B cell (primary cell): Measurements from ENCODE around the gene TSHZ3. TPM values are rescaled to one million over a fixed set of nuclear protein-coding genes. Genes with fewer than 3 reads are reported as not detected.

ENCODE experiments used
- ATAC-seq: fragments of 200-7000 bp; cut with Tn5 transposase; one replicate; pipeline ENCODE4 v1.10.0; 2021; ENCODE audit warnings: low read depth, mild to moderate bottlenecking, moderate number of reproducible peaks, moderate library complexity
- CTCF ChIA-PET: fragments of 350-600 bp; sonication (Branson Sonifier 250); formaldehyde crosslinking; loops from one replicate; lab custom pipeline; 2021; ENCODE audit warnings: antibody characterized with exemption, inconsistent platforms; lab: Charles Lee
- POLR2A ChIA-PET: fragments of 350-600 bp; sonication (Branson Sonifier 250); formaldehyde crosslinking; loops from one replicate; lab custom pipeline; 2021; ENCODE audit warnings: antibody characterized with exemption; lab: Charles Lee
- DNase-seq: peaks from one replicate; pipeline ENCODE4 v3.0.0; 2013
- H2AFZ ChIP-seq: 2 replicates; pipeline ENCODE4 v1.6.1; 2012; ENCODE audit warnings: mild to moderate bottlenecking, low read depth, low read length; ENCODE audit not compliant: insufficient read depth, poor library complexity, severe bottlenecking
- H3K27ac ChIP-seq, 2 donors: 1 replicate in 1 of 2; 2 replicates in 1 of 2; pipeline ENCODE4 v1.5.1; 2012 to 2013; ENCODE audit warnings: low read length in 2 of 2, mild to moderate bottlenecking in 2 of 2, moderate library complexity in 1 of 2
- H3K27me3 ChIP-seq, 4 experiments: fragments of 200-600 bp in 1 of 4; sonication (generic) in 1 of 4; replicated peaks in 1 of 4; 1 replicate in 2 of 4; 2 replicates in 2 of 4; pipeline versions ENCODE4 v1.6.1 to v1.7.0; 2013 to 2016; ENCODE audit warnings: low read length in 3 of 4, mild to moderate bottlenecking in 2 of 4, mixed read lengths in 1 of 4, moderate library complexity in 1 of 4; ENCODE audit not compliant: insufficient read depth in 4 of 4, control insufficient read depth in 3 of 4; ENCODE audit errors: control extremely low read depth in 1 of 4
- H3K36me3 ChIP-seq, 2 experiments: replicated peaks in 1 of 2; 1 replicate in 1 of 2; 2 replicates in 1 of 2; pipeline versions ENCODE4 v1.6.1 to v1.7.1; 2013; ENCODE audit warnings: low read length in 1 of 2; ENCODE audit not compliant: insufficient read depth in 2 of 2, control insufficient read depth in 1 of 2; ENCODE audit errors: control extremely low read depth in 1 of 2, extremely low read depth in 1 of 2
- H3K4me1 ChIP-seq, 2 donors: fragments of 200-600 bp in 1 of 2; sonication (generic) in 1 of 2; 1 replicate in 1 of 2; 2 replicates in 1 of 2; pipeline versions ENCODE4 v1.5.1 to v1.6.1; 2013 to 2017; ENCODE audit warnings: low read length in 2 of 2; ENCODE audit not compliant: control insufficient read depth in 2 of 2, insufficient read depth in 2 of 2
- H3K4me2 ChIP-seq: replicated peaks from 2 replicates; pipeline ENCODE3; 2012; ENCODE audit warnings: mild to moderate bottlenecking, low read depth, low read length; ENCODE audit not compliant: poor library complexity, severe bottlenecking
- H3K4me3 ChIP-seq, 5 experiments: fragments of 200-600 bp in 1 of 5; sonication (generic) in 1 of 5; 1 replicate in 3 of 5; 2 replicates in 2 of 5; pipeline versions ENCODE4 v1.5.1 to v1.7.0; 2011 to 2016; ENCODE audit warnings: low read length in 4 of 5, mild to moderate bottlenecking in 4 of 5, low read depth in 2 of 5, control low read depth in 1 of 5, moderate library complexity in 1 of 5; ENCODE audit not compliant: insufficient read depth in 1 of 5; ENCODE audit errors: control extremely low read depth in 1 of 5, extremely low read depth in 1 of 5
- H3K79me2 ChIP-seq: fragments of 200-600 bp; sonication (generic); one replicate; pipeline ENCODE4 v1.6.0; 2016; ENCODE audit warnings: low read length; ENCODE audit not compliant: control insufficient read depth, insufficient read depth
- H3K9ac ChIP-seq: fragments of 200-600 bp; sonication (generic); 2 replicates; pipeline ENCODE4 v1.6.1; 2017; ENCODE audit warnings: mild to moderate bottlenecking, low read length, moderate library complexity
- H3K9me3 ChIP-seq, 3 donors: one replicate each; pipeline versions ENCODE4 v1.6.1 to v1.7.1; 2013; ENCODE audit warnings: low read length in 2 of 3; ENCODE audit not compliant: control insufficient read depth in 2 of 3, insufficient read depth in 1 of 3; ENCODE audit errors: control extremely low read depth in 1 of 3
- H4K20me1 ChIP-seq: 2 replicates; pipeline ENCODE4 v1.6.0; 2012; ENCODE audit warnings: mild to moderate bottlenecking, low read length; ENCODE audit not compliant: insufficient read depth, control insufficient read depth, poor library complexity, severe bottlenecking
- H3K27ac Mint-ChIP-seq: one replicate; pipeline ENCODE4 v1.8.0; 2021; ENCODE audit warnings: mixed read lengths
- H3K27me3 Mint-ChIP-seq: one replicate; pipeline ENCODE4 v1.8.0; 2021; ENCODE audit warnings: mixed read lengths
- H3K4me1 Mint-ChIP-seq: one replicate; pipeline ENCODE4 v1.8.0; 2021; ENCODE audit warnings: mixed read lengths
- H3K4me3 Mint-ChIP-seq: one replicate; pipeline ENCODE4 v1.8.0; 2021; ENCODE audit warnings: mixed read lengths
- H3K9me3 Mint-ChIP-seq: one replicate; pipeline ENCODE4 v1.8.0; 2022; ENCODE audit warnings: mixed read lengths; ENCODE audit not compliant: insufficient read depth
- CTCF ChIP-seq: fragments of 200-600 bp; IDR thresholded peaks from one replicate; pipeline ENCODE4 v1.8.0; 2022; ENCODE audit warnings: antibody characterized with exemption, mild to moderate bottlenecking
- EZH2 ChIP-seq: IDR thresholded peaks from 2 replicates; pipeline ENCODE4 v1.6.1; 2012; ENCODE audit warnings: borderline replicate concordance, low read depth, mild to moderate bottlenecking, moderate library complexity, low read length; ENCODE audit not compliant: insufficient read depth, poor library complexity, severe bottlenecking
- WGBS: methylation state at CpG from one replicate; pipeline ENCODE4 v1.1.5; 2013; ENCODE audit warnings: missing lambda C conversion rate; ENCODE audit not compliant: insufficient coverage; 5-methylcytosine and 5-hydroxymethylcytosine counted together
- intact Hi-C: fragments of 100-400 bp; cut with micrococcal nuclease; formaldehyde crosslinking; loops from one replicate; pipeline ENCODE4 v1.10.0; 2022
- polyA plus RNA-seq: library from polyadenylated mRNA; depleted of rRNA; stranded (reverse); fragments of >200 nt; gene quantifications from 2 replicates; pipeline ENCODE4 v1.2.3, GENCODE V29; 2012
- total RNA-seq, 2 donors: library from RNA; stranded (reverse); fragments of 120-200 nt in 1 of 2; gene quantifications; 1 replicate in 1 of 2; 2 replicates in 1 of 2; pipeline versions ENCODE4 v1.2.3 to v1.2.4, GENCODE V29; 2013 to 2022

The TSHZ3 gene
- total and polyA plus RNA-seq, 2 donors (not counting 1 experiment from before 2014, with no cell fraction given): 0.03 to 0.34 TPM

- TF ChIP-seq CTCF (no peak), EZH2 (no peak)
- no peaks in the 10 kb centered on the region for H3K4me1 Mint-ChIP-seq
- Histone ChIP-seq H2AFZ (no peak overlapping the region), H3K79me2 (no peaks in the 10 kb centered on the region), H3K4me2 (no peak overlapping the region), H3K27me3 (no peaks in the 10 kb centered on the region), H3K36me3 (no peaks in the 10 kb centered on the region), H4K20me1 (no peaks in the 10 kb centered on the region), H3K9ac (no peak overlapping the region), H3K27ac (no peak overlapping the region), H3K9me3 (peaks cover 0 to 23% (median 0%) of the 10 kb centered on the region in 3 donors), H3K4me3 (no peak overlapping the region), H3K4me1 (no peaks in the 10 kb centered on the region)
- no peak for DNase-seq
- H3K9me3 Mint-ChIP-seq: no peaks in the 10 kb centered on the region
- ChIA-PET POLR2A (no interaction called here), CTCF (no interaction called here)
- intact Hi-C loops: no loop called here
- ATAC-seq: no peak
- 92% methylated on average over 1 of the region's 7 CpGs for WGBS
- H3K4me3 Mint-ChIP-seq: no peak overlapping the region
- no peak overlapping the region for H3K27ac Mint-ChIP-seq
- H3K27me3 Mint-ChIP-seq: no peaks in the 10 kb centered on the region
Observed at GRCh38 chr19:31312009-31312676, 37.1 kb downstream of the TSHZ3 start.

- 81% methylated on average over 2 of the region's 4 CpGs for WGBS
- intact Hi-C loops: no loop called here
- POLR2A ChIA-PET: no interaction called here
- H3K27ac Mint-ChIP-seq: no peak overlapping the region
- Histone ChIP-seq H3K36me3 (no peaks in the 10 kb centered on the region), H3K4me2 (no peak overlapping the region), H3K9me3 (peaks cover 0 to 23% (median 0%) of the 10 kb centered on the region in 3 donors), H4K20me1 (no peaks in the 10 kb centered on the region), H3K27me3 (no peaks in the 10 kb centered on the region), H3K79me2 (no peaks in the 10 kb centered on the region), H3K27ac (no peak overlapping the region), H3K9ac (no peak overlapping the region), H3K4me3 (no peak overlapping the region), H3K4me1 (no peaks in the 10 kb centered on the region), H2AFZ (no peak overlapping the region)
- ATAC-seq (no peak), DNase-seq (no peak)
- H3K4me1 Mint-ChIP-seq: no peaks in the 10 kb centered on the region
- H3K9me3 Mint-ChIP-seq: no peaks in the 10 kb centered on the region
- H3K4me3 Mint-ChIP-seq: no peak overlapping the region
- H3K27me3 Mint-ChIP-seq: no peaks in the 10 kb centered on the region
- CTCF ChIA-PET: no interaction called here
- TF ChIP-seq CTCF (no peak), EZH2 (no peak)
Observed at GRCh38 chr19:31310432-31311133, 38.7 kb downstream of the TSHZ3 start.
